ENCODE results near the gene PLIN5. TPM values are rescaled to one million over a fixed set of nuclear protein-coding genes. Genes with fewer than 3 reads are reported as not detected.

Gene PLIN5
- polyA plus RNA-seq, 10 donors: 0.87 to 5.2 (median 1.5) TPM

DNA sequence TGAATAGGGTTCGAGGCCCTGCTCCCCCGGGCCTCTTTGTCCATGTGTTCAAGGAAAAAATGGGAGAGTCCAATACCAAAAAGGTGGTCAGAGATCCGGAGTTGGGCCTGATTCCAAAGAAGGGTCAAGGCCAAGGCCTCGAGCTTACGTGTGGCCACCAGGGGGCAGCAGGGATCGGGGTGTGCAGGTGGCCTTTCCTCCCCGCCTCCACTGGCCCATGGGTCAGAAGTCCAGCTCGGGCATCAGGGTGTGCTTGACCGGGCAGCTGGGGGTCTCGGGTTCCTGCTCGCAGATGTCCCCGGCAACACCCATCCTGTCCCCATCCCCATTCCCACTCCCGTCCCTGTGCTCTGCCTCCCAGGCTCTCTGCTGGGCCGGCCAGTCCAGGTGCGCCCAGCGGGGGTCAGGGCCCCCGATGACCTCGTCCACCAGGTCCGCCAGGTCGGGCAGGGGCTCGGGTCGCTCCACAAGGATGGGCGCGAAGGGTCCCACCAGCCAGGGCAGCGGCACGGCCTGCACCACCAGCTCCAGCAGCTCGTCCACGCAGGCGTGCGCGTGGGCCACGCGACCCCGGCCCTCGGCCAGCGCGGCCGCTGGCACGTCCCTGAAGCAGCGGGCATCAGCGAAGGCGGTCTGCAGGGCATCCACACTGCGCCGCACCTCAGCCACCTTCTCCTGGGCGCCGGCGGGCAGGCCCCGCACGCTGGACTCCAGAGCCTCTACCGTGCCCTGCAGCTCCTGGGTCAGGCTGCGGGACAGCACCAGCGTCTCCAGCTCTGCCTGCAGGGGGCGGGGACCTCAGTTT lies 11.5 kb downstream of the PLIN5 start:
- no peak for DNase-seq

DNA sequence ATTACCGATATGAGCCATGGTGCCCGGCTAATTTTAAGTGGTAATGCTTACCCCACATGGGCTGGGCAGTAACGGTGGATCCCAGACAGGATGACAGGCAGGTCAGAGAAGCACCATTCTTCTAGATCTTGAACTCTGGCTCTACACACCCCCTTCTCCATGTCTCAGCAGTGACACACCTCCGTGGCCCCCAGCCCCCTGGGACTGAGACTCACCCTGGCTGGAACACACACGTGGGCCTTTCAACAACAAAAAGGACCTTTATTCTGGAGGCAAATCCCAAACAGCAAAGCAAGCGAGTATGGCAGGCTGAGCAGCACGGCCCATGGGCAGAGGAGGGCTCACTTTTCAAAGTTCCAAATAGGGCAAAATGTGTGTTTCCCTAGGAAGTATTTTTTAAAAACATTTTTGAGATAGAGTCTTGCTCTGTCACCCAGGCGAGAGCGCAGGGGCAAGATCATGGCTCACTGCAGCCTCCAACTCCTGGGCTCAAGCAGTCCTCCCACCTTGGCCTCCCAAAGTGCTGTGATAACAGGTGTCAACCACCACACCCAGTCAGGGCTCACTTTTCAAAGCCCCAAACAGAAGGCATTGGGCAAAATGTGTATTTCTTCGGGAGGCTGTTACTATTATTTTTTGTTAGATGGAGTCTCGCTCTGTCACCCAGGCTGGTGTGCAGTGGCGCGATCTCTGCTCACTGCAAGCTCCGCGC lies 12.6 kb downstream of the PLIN5 start:
- DNase-seq: no peak

GRCh38 chr19:4521888-4522242 lies 13.2 kb downstream of the PLIN5 start:
- no peak for DNase-seq

GRCh38 chr19:4521170-4521887 lies 13.7 kb downstream of the PLIN5 start:
- DNase-seq: no peak

DNA sequence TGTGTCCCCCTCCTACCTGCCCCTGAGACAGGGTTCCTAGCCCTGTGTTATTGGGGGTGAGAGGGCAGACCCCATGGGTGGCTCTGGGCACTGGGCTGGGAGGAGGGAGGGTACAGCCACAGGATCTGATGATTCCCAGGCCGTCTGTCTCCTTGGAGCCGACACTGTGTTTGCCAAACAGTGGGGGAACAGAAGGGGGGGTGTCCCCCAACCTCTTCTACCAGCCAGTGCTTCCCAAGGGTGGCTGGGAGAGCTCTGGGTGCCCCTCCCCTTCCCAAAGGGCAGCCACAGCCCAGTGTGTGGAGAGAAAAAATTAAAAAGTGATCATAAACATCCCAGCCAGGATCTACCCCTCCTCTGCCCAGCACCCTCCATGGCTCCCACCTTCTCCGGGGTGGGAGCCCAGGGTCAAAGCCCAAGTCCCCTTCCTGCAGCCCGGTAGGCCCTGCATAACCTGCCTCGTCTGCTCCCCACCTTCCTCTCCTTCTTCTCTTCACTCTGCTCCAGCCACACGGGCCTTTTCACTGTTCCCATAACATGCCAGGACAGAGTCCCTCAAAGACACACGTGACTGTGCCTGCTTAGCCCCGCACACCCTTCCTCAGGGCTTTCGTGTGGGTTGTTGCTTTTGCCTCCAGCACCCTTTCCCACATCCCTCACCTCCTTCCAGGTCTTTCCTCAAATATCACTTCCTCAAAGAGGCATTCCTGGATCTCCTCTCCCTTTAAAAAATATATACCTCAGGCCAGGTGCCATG lies 15.3 kb downstream of the PLIN5 start:
- DNase-seq: no peak

GRCh38 chr19:4519172-4519496 lies 15.9 kb downstream of the PLIN5 start:
- DNase-seq: no peak

DNA sequence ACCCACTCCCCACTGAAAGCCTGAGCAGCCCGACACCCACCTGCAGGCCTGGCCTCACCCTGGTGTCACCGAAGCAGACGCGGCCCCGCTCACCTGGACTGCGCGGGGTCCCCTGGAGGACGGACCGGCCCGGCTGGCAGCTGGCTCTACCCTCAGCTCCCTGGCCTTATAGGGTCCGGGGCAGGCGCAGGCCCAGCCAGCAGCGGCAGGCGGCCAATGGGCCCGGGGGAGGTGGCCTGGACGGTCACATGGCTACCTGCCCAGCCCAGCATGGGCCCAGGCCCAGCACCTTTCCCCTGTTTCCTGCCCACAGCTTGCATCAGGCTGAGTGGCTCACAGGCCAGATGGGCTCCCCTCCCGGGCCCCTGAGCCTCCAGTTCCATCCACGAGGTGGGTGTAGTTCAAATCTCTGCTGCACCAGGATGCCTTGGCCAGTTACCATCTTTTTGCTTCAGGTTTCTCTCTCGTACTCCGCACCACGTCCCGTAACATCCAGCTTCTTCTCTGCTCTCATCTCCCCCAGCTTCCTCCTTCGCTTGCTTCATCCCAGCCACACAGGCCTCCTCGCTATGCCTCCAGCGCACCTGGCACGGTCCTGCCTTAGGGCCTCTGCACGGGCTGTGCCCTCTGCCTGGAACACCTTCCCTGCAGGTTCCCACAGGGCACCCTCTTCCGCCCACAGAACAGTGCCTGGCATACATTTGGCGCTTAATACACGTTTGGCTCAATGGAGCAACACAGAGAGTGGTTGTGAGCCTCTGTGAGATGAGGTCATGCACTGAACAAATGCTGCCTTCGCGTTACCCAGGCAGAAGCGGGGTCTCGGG lies 16.5 kb downstream of the PLIN5 start, which contains the start of gene PLIN4:
PLIN4 (minus strand) TSS at position 142 of the 827 bp plus-strand sequence. CDS start 214 bp downstream, outside the sequence.
- DNase-seq: peak in 1 of 3 donors; percentile 76

DNA sequence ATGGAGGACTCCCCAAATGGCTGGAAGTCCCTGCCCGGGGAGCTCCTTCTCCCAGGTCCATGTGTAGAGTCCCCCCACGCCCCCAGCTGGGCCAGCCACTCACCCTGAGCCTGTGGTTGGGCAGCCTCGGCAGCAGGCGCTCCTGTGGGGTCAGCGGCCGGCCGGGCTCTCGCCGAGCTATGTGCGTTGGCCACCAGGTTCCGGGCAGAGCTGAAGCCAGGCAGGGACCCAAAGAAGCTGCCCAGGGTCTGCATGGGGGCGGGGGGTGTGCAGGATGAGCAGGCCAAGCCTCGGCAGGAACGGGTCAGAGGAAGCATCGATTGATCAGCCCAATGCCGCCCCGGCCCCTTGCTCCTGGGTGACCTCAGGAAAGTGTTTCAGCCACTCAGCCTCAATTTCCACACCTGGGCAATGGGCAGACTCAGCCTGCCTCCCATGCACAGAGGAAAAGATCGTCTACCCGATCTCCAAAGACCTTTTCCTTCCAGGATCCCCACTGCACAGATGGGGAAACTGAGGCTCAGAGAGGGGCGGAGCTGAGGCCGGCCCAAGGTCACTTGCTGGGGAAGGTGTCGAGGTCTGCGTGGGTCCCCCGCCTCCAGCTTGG lies 17.5 kb downstream of the PLIN5 start:
- no peak for DNase-seq

- peak; percentile 35 to 66 (median 48) for DNase-seq
These were observed 18.1 kb downstream of the PLIN5 start for GRCh38 chr19:4516939-4517300.

DNA sequence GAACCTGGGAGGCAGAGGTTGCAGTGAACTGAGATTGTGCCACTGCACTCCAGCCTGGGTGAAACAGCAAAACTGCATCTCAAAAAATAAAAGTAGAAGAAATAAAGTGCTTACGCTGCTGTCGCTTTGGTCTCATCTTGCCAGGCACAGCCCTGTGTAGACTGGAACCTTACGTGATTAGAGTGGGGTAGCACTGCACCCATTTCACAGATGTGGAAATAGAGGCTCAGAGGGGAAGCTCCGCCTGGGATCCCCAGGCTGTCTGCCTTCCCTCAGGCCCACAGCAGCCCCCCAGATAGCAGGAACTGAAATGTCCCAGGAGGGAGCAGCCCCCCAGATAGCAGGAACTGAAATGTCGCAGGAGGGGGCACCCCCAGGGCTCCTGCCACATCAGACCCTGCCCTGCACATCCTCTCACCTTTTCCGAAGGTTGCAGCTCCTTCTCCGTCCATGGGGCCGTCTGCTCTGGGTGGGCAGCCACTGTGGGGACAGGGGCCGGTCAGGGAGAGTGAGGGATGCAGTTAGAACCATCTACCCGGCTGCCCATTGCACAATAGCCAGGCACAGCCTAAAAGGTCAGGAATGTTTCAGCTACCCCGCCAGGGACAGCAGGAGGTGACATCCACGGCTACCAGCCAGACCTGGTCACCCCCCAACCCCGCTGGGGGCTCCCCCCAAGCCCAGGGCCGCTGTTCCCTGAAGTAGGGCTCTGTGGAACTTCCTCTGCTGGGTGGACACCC lies 18.7 kb downstream of the PLIN5 start:
- DNase-seq: no peak

- no peak for DNase-seq
These were observed 19.3 kb downstream of the PLIN5 start for GRCh38 chr19:4515732-4516131.

GRCh38 chr19:4513248-4513647 lies 21.8 kb downstream of the PLIN5 start:
- DNase-seq: no peak

GRCh38 chr19:4512070-4512469 lies 23.0 kb downstream of the PLIN5 start:
- DNase-seq: no peak

DNA sequence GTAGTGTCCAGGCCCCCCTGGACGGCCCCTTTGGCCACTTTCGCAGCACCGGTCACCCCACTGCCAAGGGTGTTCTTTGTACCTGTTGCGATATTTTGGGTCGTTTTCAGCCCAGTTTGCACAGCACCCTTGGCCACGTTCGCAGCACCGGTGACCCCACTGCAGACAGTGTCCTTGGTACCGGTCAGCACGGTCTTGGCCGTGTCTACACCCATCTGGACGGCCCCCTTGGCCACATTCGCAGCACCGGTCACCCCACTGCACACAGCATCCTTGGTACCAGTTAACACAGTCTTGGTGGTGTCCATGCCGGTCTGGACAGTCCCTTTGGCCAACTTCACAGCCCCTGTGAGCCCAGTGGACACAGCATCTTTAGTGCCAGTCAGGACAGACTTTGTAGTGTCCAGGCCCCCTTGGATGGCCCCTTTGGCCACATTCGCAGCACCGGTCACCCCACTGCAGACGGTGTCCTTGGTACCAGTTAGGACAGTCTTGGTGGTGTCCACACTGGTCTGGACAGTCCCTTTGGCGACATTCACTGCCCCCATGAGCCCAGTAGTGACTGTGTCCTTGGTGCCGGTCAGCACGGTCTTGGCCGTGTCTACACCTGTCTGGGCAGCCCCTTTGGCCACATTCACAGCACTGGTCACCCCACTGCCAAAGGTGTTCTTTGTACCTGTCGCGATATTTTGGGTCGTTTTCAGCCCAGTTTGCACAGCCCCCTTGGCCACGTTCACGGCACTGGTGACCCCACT lies 23.5 kb downstream of the PLIN5 start:
- no peak for DNase-seq

GRCh38 chr19:4510435-4511255 lies 24.4 kb downstream of the PLIN5 start:
- no peak for DNase-seq

DNA sequence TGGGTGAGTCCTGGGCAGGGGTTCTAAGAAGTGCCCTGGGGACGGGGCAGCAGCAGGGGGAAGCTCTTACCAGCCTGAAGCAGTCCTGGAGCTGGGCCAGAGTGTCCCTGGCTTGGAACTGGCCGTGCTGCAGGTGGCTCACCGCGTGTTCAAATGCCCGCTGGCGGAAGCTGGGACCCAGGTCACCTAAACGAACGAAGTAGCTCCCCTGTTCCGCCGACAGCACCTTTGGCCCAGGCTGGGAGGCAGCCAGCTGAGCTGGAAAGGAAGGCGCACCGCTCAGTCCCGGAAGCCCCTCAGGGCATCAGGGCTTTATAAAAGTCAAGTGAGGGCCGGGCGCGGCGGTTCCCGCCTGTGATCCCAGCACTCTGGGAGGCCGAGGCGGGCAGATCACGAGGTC lies 26.3 kb downstream of the PLIN5 start:
- DNase-seq: no peak

DNA sequence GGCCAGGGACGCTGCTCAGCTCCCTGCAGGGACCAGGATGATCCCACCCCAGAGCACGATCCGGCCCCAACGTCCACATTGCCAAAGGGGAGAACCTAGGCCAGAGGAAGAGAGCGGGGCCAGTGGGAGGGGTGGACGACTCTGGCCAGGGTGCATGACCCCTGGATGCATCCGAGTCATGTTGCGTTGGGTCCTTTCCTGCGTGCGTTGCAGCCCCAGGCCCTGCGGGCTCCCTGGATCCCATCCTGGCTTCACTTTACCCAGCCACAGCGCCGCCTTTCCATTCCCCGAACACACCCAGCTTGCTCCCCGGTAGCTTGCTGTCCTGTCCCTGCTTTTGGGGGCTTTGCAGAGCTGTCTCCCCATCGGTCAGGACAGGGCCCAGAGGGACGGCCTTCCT lies 27.2 kb downstream of the PLIN5 start:
- no peak for DNase-seq

- no peak for DNase-seq
These were observed 27.9 kb downstream of the PLIN5 start for GRCh38 chr19:4507150-4507452.
